Measurements from ENCODE around the gene RNF213.

The RNF213 gene

GRCh38 chr17:80260791-80261158, at the start of gene RNF213:
Gene RNF213 (plus strand): TSS chr17:80260852. CDS start chr17:80263682, 2,830 bp downstream.
- DNase-seq (ENCODE audit: low read depth), result no peak

- DNase-seq (ENCODE audit: low read depth), result no peak
Measured at GRCh38 chr17:80212109-80212508, 48.5 kb upstream of the RNF213 start.

- DNase-seq (ENCODE audit: low read depth), result no peak
Measured at GRCh38 chr17:80212511-80212910, 48.1 kb upstream of the RNF213 start.

- no peak for DNase-seq (ENCODE audit: low read depth)
Measured at GRCh38 chr17:80212962-80213642, 47.5 kb upstream of the RNF213 start.

- no peak for DNase-seq (ENCODE audit: low read depth)
Measured at GRCh38 chr17:80213643-80213975, 47.0 kb upstream of the RNF213 start.

GRCh38 chr17:80214012-80214877, 46.4 kb upstream of the RNF213 start:
- DNase-seq (ENCODE audit: low read depth), result no peak

GRCh38 chr17:80214878-80215210, 45.8 kb upstream of the RNF213 start:
- DNase-seq (ENCODE audit: low read depth), result no peak

GRCh38 chr17:80216473-80217456, 43.9 kb upstream of the RNF213 start:
- no peak for DNase-seq (ENCODE audit: low read depth)

- DNase-seq (ENCODE audit: low read depth), result no peak
Measured at GRCh38 chr17:80217703-80218362, 42.8 kb upstream of the RNF213 start.

- DNase-seq (ENCODE audit: low read depth), result no peak
Measured at GRCh38 chr17:80218391-80218790, 42.3 kb upstream of the RNF213 start.

- DNase-seq (ENCODE audit: low read depth), result peak; percentile 94
Measured at GRCh38 chr17:80219013-80219762, 41.5 kb upstream of the RNF213 start.

- DNase-seq (ENCODE audit: low read depth), result no peak
Measured at GRCh38 chr17:80219763-80220053, 40.9 kb upstream of the RNF213 start.

GRCh38 chr17:80220054-80220735, 40.5 kb upstream of the RNF213 start, which contains the start of the genes SGSH and SLC26A11:
Gene SGSH (minus strand): TSS chr17:80220333. CDS start chr17:80220313, 20 bp downstream.
Gene SLC26A11 (plus strand): TSS chr17:80220427. CDS start chr17:80221561, 1,134 bp downstream.
- DNase-seq (ENCODE audit: low read depth), result peak; percentile 39

GRCh38 chr17:80220736-80221215, 39.9 kb upstream of the RNF213 start:
- no peak for DNase-seq (ENCODE audit: low read depth)

- no peak for DNase-seq (ENCODE audit: low read depth)
Measured at GRCh38 chr17:80221351-80222105, 39.1 kb upstream of the RNF213 start.

GRCh38 chr17:80222376-80223141, 38.1 kb upstream of the RNF213 start:
- no peak for DNase-seq (ENCODE audit: low read depth)

- DNase-seq (ENCODE audit: low read depth), result no peak
Measured at GRCh38 chr17:80223142-80223815, 37.4 kb upstream of the RNF213 start.

- DNase-seq (ENCODE audit: low read depth), result no peak
Measured at GRCh38 chr17:80223838-80224497, 36.7 kb upstream of the RNF213 start.

All from stimulated activated CD8-positive, alpha-beta memory T cell treated with anti-CD3 and anti-CD28 coated beads, Interleukin-12 subunit alpha, Interleukin-12 subunit beta, amount 100 ng/mL, for 1 hour (primary cell).